Gastrocnemius medialis (tissue), 4 donors: ENCODE measurements around the gene EIF3F. TPM values are rescaled to one million over a fixed set of nuclear protein-coding genes. Genes with fewer than 3 reads are reported as not detected.

ENCODE experiments used
- ATAC-seq, 2 donors: fragments of 150-250 bp; one replicate each; pipeline ENCODE4 v1.9.1; 2016
- DNase-seq, 2 donors: peaks; one replicate each; pipeline ENCODE4 v3.0.0-alpha.2; 2019
- H3K27ac ChIP-seq, 4 donors: fragments of 200-600 bp; sonication (generic); 1 replicate in 1 of 4; 2 replicates in 3 of 4; pipeline ENCODE4 v1.5.1; 2016 to 2018; ENCODE audit warnings: mild to moderate bottlenecking in 2 of 4, moderate library complexity in 1 of 4
- H3K27me3 ChIP-seq, 3 donors: fragments of 200-600 bp; sonication (generic) in 2 of 3; 1 replicate in 1 of 3; 2 replicates in 2 of 3; pipeline versions ENCODE4 v1.5.1 to v1.6.0; 2016 to 2019; ENCODE audit warnings: mild to moderate bottlenecking in 1 of 3, moderate library complexity in 1 of 3
- H3K36me3 ChIP-seq, 2 donors: fragments of 200-600 bp; sonication (generic) in 1 of 2; one replicate each; pipeline ENCODE4 v1.5.1; 2017 to 2018
- H3K4me1 ChIP-seq, 2 donors: fragments of 200-600 bp; sonication (generic) in 1 of 2; one replicate each; pipeline ENCODE4 v1.5.1; 2016 to 2017; ENCODE audit warnings: mild to moderate bottlenecking in 2 of 2
- H3K4me3 ChIP-seq, 4 donors: fragments of 200-600 bp; sonication (generic) in 3 of 4; 1 replicate in 1 of 4; 2 replicates in 3 of 4; pipeline ENCODE4 v1.5.1; 2016 to 2019; ENCODE audit warnings: mild to moderate bottlenecking in 2 of 4
- H3K9me3 ChIP-seq, 3 donors: fragments of 200-600 bp; sonication (generic) in 2 of 3; 1 replicate in 1 of 3; 2 replicates in 2 of 3; pipeline ENCODE4 v1.5.1; 2016 to 2019
- CTCF ChIP-seq, 5 experiments: fragments of 450-650 bp in 3 of 5; fragments of 200-600 bp in 2 of 5; sonication (generic) in 2 of 5; IDR thresholded peaks in 4 of 5; conservative IDR thresholded peaks in 1 of 5; 1 replicate in 4 of 5; 2 replicates in 1 of 5; pipeline ENCODE4 v1.5.1; 2016 to 2019; ENCODE audit warnings: antibody characterized with exemption in 5 of 5, mild to moderate bottlenecking in 3 of 5, moderate library complexity in 3 of 5
- POLR2A ChIP-seq, 2 donors: fragments of 450-650 bp; IDR thresholded peaks; one replicate each; pipeline ENCODE4 v1.6.1; 2017; ENCODE audit warnings: antibody characterized with exemption in 2 of 2, mild to moderate bottlenecking in 2 of 2, moderate library complexity in 2 of 2
- in situ Hi-C, 4 donors: fragments of 200-750 bp; cut with MboI; loops; one replicate each; pipeline versions ENCODE4 v1.15.0 to v1.8.0; 2017; ENCODE audit warnings: low sequenced_read_pairs in 4 of 4
- intact Hi-C: fragments of 100-400 bp; cut with DNase I; formaldehyde crosslinking; loops from one replicate; pipeline ENCODE4 v1.15.1; 2023; ENCODE audit warnings: low total_unique reads
- total RNA-seq, 4 donors: library from RNA; depleted of rRNA; stranded (reverse); fragments of >200 nt; gene quantifications; one replicate each; pipeline versions ENCODE4 v1.1.0 to v1.2.3, GENCODE V29; 2016

EIF3F gene
- total RNA-seq, 4 donors from 2014 or later = 187 to 303 (median 239) TPM

GRCh38 chr11:8000390-8000789, 13.3 kb downstream of the EIF3F start:
- in situ Hi-C loops = loop anchor here in 1 of 4 donors (10.0 kb wide), 1 partner anchor 94 kb away; no protein-coding TSS in a partner anchor

DNA sequence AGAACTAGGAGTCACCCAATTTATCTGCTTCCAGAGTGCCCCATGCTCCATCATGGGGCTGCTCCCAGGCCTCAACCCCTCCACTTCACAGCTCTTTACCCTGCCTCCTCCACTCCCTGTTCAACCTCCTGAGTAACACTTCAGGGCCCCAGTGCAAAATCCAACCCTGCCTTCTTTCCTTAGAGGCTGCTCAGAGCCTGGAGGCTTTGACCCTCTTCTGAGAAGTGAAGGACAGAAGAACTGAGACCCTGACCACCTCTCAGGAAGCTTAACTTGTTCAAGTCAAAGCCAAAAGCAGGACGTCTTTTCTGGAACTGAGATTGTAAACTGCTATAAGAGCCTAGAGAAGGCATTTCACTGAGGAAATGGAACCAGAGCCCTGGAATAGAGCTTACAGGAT, 15.5 kb downstream of the EIF3F start:
- in situ Hi-C loops = loop anchor here in 1 of 4 donors (10.0 kb wide), 1 partner anchor 92 kb away; no protein-coding TSS in a partner anchor

More at GRCh38 chr11:8000390-8000789, 13.3 kb downstream of the EIF3F start:
- peaks cover 3 to 46% of the 10 kb centered on the region in 2 donors for H3K36me3 ChIP-seq
- no peaks in the 10 kb centered on the region for H3K4me1 ChIP-seq
- no peak overlapping the region for H3K27ac ChIP-seq
- no peaks in the 10 kb centered on the region for H3K9me3 ChIP-seq
- intact Hi-C loops = no loop called here
- ATAC-seq (no peak), DNase-seq (no peak)
- H3K4me3 ChIP-seq = no peak overlapping the region
- no peak for TF ChIP-seq POLR2A (IDR thresholded peaks at IDR 0.05)
- TF ChIP-seq CTCF (IDR thresholded peaks at IDR 0.05 in 4 of 5, conservative IDR thresholded peaks at IDR 0.05 in 1 of 5) = no peak
- H3K27me3 ChIP-seq = no peaks in the 10 kb centered on the region

DNA sequence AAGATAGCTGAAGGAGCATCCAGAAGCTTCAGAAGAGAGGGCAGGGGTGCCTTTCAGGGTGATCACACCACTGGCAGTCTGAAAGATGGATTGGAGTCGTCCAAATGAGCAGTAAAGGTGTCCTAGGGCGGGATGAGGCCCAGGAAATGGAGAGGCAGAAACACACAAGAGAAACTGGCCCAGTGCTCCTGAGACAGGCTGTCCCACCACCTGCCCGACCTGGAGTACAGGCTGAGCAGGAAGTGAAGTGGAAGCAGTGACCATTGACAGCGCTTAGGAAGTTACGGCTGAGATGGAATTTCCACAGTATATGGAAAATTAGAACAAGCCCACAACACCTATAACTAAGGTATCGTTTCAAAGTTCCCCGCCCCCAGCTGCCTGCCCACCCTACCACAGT, 16.1 kb downstream of the EIF3F start:
- H3K9me3 ChIP-seq = no peaks in the 10 kb centered on the region
- in situ Hi-C loops (loop anchor here in 1 of 4 donors (10.0 kb wide), 1 partner anchor 92 kb away; no protein-coding TSS in a partner anchor), intact Hi-C loops (no loop called here)
- no peak for ATAC-seq
- H3K36me3 ChIP-seq = peaks cover 3 to 18% of the 10 kb centered on the region in 2 donors
- H3K4me1 ChIP-seq = no peaks in the 10 kb centered on the region
- no peaks in the 10 kb centered on the region for H3K27me3 ChIP-seq
- no peak for DNase-seq
- H3K27ac ChIP-seq = no peak overlapping the region
- no peak overlapping the region for H3K4me3 ChIP-seq
- TF ChIP-seq POLR2A (IDR thresholded peaks at IDR 0.05) = no peak
- no peak for TF ChIP-seq CTCF (IDR thresholded peaks at IDR 0.05 in 4 of 5, conservative IDR thresholded peaks at IDR 0.05 in 1 of 5)

More for the DNA sequence above, 15.5 kb downstream of the EIF3F start:
- no peak overlapping the region for H3K27ac ChIP-seq
- DNase-seq = no peak
- TF ChIP-seq CTCF (IDR thresholded peaks at IDR 0.05 in 4 of 5, conservative IDR thresholded peaks at IDR 0.05 in 1 of 5) = no peak
- no peak for TF ChIP-seq POLR2A (IDR thresholded peaks at IDR 0.05)
- H3K4me3 ChIP-seq = no peak overlapping the region
- peaks cover 3 to 23% of the 10 kb centered on the region in 2 donors for H3K36me3 ChIP-seq
- H3K9me3 ChIP-seq = no peaks in the 10 kb centered on the region
- ATAC-seq = no peak
- intact Hi-C loops = no loop called here
- H3K4me1 ChIP-seq = no peaks in the 10 kb centered on the region
- no peaks in the 10 kb centered on the region for H3K27me3 ChIP-seq

DNA sequence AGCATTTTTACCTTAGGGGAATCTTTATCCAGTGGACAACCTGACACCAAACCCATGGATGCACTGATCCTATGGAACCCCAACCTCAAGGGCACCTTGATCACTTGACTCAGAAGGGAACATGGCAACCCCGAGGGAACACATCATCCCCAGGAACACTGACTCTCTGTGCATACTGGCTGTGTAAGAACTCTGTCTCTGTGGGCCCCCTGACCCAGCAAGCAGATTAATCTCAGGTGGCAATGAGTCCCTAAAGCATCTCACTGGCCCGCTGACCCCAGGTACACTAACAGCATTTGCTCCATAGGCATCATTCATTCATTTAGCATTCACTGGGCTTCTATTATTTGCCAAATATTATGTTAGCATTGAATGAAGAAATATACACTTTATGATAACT, 16.9 kb downstream of the EIF3F start:
- no peaks in the 10 kb centered on the region for H3K27me3 ChIP-seq
- DNase-seq (no peak), ATAC-seq (no peak)
- in situ Hi-C loops = loop anchor here in 1 of 4 donors (10.0 kb wide), 1 partner anchor 91 kb away; no protein-coding TSS in a partner anchor
- H3K4me3 ChIP-seq = no peak overlapping the region
- no peak for TF ChIP-seq POLR2A (IDR thresholded peaks at IDR 0.05)
- TF ChIP-seq CTCF (IDR thresholded peaks at IDR 0.05 in 4 of 5, conservative IDR thresholded peaks at IDR 0.05 in 1 of 5) = no peak
- H3K27ac ChIP-seq = no peak overlapping the region
- H3K36me3 ChIP-seq = peaks cover 3 to 9% of the 10 kb centered on the region in 2 donors
- no peaks in the 10 kb centered on the region for H3K9me3 ChIP-seq
- intact Hi-C loops = no loop called here
- H3K4me1 ChIP-seq = no peaks in the 10 kb centered on the region

- DNase-seq = no peak
- no peaks in the 10 kb centered on the region for H3K36me3 ChIP-seq
- no peak overlapping the region for H3K4me3 ChIP-seq
- intact Hi-C loops = no loop called here
- H3K4me1 ChIP-seq = no peaks in the 10 kb centered on the region
- no peak overlapping the region for H3K27ac ChIP-seq
- TF ChIP-seq POLR2A (IDR thresholded peaks at IDR 0.05) = no peak
- TF ChIP-seq CTCF (IDR thresholded peaks at IDR 0.05 in 4 of 5, conservative IDR thresholded peaks at IDR 0.05 in 1 of 5) = no peak
- no peaks in the 10 kb centered on the region for H3K9me3 ChIP-seq
- in situ Hi-C loops = loop anchor here in 2 of 4 donors (5.0 to 10.0 kb wide), 2 partner anchors 89 to 97 kb away; no protein-coding TSS in a partner anchor
- peaks cover 0 to 2% (median 0%) of the 10 kb centered on the region in 3 donors for H3K27me3 ChIP-seq
- ATAC-seq = no peak
Observed at GRCh38 chr11:8005556-8005955, 18.4 kb downstream of the EIF3F start.
